Adrenal gland (tissue), 12 donors: ENCODE measurements around the gene TOX3. TPM values are rescaled to one million over a fixed set of nuclear protein-coding genes. Genes with fewer than 3 reads are reported as not detected.

Source experiments
- DNase-seq, 7 donors: peaks; one replicate each; pipeline ENCODE4 v3.0.0-alpha.2; 2019 to 2020
- H3K27ac ChIP-seq, 5 donors: fragments of 200-600 bp; sonication (generic) in 4 of 5; 1 replicate in 3 of 5; 2 replicates in 2 of 5; pipeline versions ENCODE4 v1.5.1 to v1.8.0; 2016 to 2020; ENCODE audit warnings: mild to moderate bottlenecking in 1 of 5
- H3K27me3 ChIP-seq: fragments of 200-600 bp; 2 replicates; pipeline ENCODE4 v1.8.0; 2021
- H3K36me3 ChIP-seq, 2 donors: fragments of 200-600 bp; replicated peaks in 1 of 2; 1 replicate in 1 of 2; 2 replicates in 1 of 2; pipeline versions ENCODE4 v1.5.1 to v1.8.0; 2018 to 2022
- H3K4me1 ChIP-seq, 2 donors: fragments of 200-600 bp; replicated peaks in 1 of 2; 1 replicate in 1 of 2; 2 replicates in 1 of 2; pipeline versions ENCODE4 v1.5.1 to v1.8.0; 2018 to 2021
- H3K4me3 ChIP-seq, 4 donors: fragments of 200-600 bp; sonication (generic) in 3 of 4; one replicate each; pipeline ENCODE4 v1.5.1; 2016 to 2018
- H3K9me3 ChIP-seq, 3 donors: fragments of 200-600 bp; sonication (generic) in 1 of 3; replicated peaks in 1 of 3; 1 replicate in 2 of 3; 2 replicates in 1 of 3; pipeline versions ENCODE4 v1.5.1 to v1.8.0; 2016 to 2021
- CTCF ChIP-seq, 6 experiments: fragments of 450-650 bp in 4 of 6; fragments of 200-600 bp in 2 of 6; sonication (generic) in 1 of 6; IDR thresholded peaks; 1 replicate in 5 of 6; 2 replicates in 1 of 6; pipeline versions ENCODE4 v1.5.1 to v1.8.0; 2016 to 2021; ENCODE audit warnings: antibody characterized with exemption in 6 of 6, mild to moderate bottlenecking in 2 of 6, moderate library complexity in 1 of 6
- POLR2A ChIP-seq, 2 donors: fragments of 450-650 bp; IDR thresholded peaks; one replicate each; pipeline ENCODE4 v1.6.1; 2017; ENCODE audit warnings: antibody characterized with exemption in 2 of 2, mild to moderate bottlenecking in 2 of 2, moderate library complexity in 1 of 2
- WGBS, 4 donors: extraction: QIAGEN DNeasy Blood & Tissue Kit in 2 of 4; methylation state at CpG; one replicate each; pipeline versions ENCODE4 v1.1.5 to v1.1.7; 2013 to 2017; 5-methylcytosine and 5-hydroxymethylcytosine counted together
- intact Hi-C, 2 donors: fragments of 100-400 bp; cut with DNase I; formaldehyde crosslinking; loops; one replicate each; pipeline versions ENCODE4 v1.14.1 to v1.15.0; 2022 to 2023
- polyA plus RNA-seq, 3 donors: library from polyadenylated mRNA; stranded (reverse); fragments of 200-250 nt in 2 of 3; fragments of 350-450 nt in 1 of 3; fragmentation: Illumina TruSeq in 1 of 3; extraction: RNeasy Lipid Tissue Mini Kit (QIAGEN cat#74804) in 1 of 3; gene quantifications; one replicate each; pipeline ENCODE4 v1.2.3, GENCODE V29; 2013 to 2014
- total RNA-seq, 9 donors: library from RNA; depleted of rRNA in 4 of 9; stranded (reverse); fragments of >200 nt in 4 of 9; fragments of 120-200 nt in 1 of 9; fragmentation: NEBNext Ultra II Directional in 1 of 9; extraction: Animal tissue kit (Norgen Biotek cat#: 25700) in 1 of 9; gene quantifications; one replicate each; pipeline versions ENCODE4 v1.1.0 to v1.2.4, GENCODE V29; 2013 to 2023
- donor health status: healthy with polysubstance abuse.
- donor health status: Bipolar disorder and iron deficiency.
- donor health status: DM: yes; HTN: yes; CAD: no.
- donor health status: DM: no; HTN: no; CAD: no.
- donor health status: DM: no; HTN: no; CAD: no.
- donor health status: DM: yes; HTN: yes; CAD: no.

Gene TOX3
- total and polyA plus RNA-seq, 12 donors = 0.06 to 4.2 (median 1.2) TPM; not detected in 2

- 82 to 100% (median 89%) methylated on average over 1 of the region's 1 CpG for WGBS, 4 donors
- intact Hi-C loops = no loop called here
- H3K4me3 ChIP-seq = no peak overlapping the region
- H3K4me1 ChIP-seq = no peaks in the 10 kb centered on the region
- no peak for TF ChIP-seq CTCF (IDR thresholded peaks at IDR 0.05)
- TF ChIP-seq POLR2A (IDR thresholded peaks at IDR 0.05) = no peak
- H3K27ac ChIP-seq = no peak overlapping the region
- DNase-seq = no peak
- no peaks in the 10 kb centered on the region for H3K9me3 ChIP-seq
- H3K36me3 ChIP-seq = no peaks in the 10 kb centered on the region
- H3K27me3 ChIP-seq = no peaks in the 10 kb centered on the region
Observed at GRCh38 chr16:52556083-52556482, 9.1 kb upstream of the TOX3 start.

- Histone ChIP-seq H3K9me3 (no peaks in the 10 kb centered on the region), H3K27me3 (no peaks in the 10 kb centered on the region), H3K4me1 (no peaks in the 10 kb centered on the region), H3K4me3 (no peak overlapping the region), H3K36me3 (no peaks in the 10 kb centered on the region), H3K27ac (no peak overlapping the region)
- TF ChIP-seq POLR2A (IDR thresholded peaks at IDR 0.05) (no peak), CTCF (IDR thresholded peaks at IDR 0.05) (no peak)
- no peak for DNase-seq
- intact Hi-C loops = no loop called here
Observed at GRCh38 chr16:52555572-52555971, 8.6 kb upstream of the TOX3 start.

GRCh38 chr16:52554334-52554733, 7.4 kb upstream of the TOX3 start:
- TF ChIP-seq POLR2A (IDR thresholded peaks at IDR 0.05) (no peak), CTCF (IDR thresholded peaks at IDR 0.05) (no peak)
- no peaks in the 10 kb centered on the region for H3K27me3 ChIP-seq
- H3K4me3 ChIP-seq = no peak overlapping the region
- no peak overlapping the region for H3K27ac ChIP-seq
- H3K9me3 ChIP-seq = no peaks in the 10 kb centered on the region
- no peaks in the 10 kb centered on the region for H3K36me3 ChIP-seq
- no peaks in the 10 kb centered on the region for H3K4me1 ChIP-seq
- intact Hi-C loops = no loop called here
- WGBS, 4 donors = 47 to 55% (median 51%) methylated on average over 1 of the region's 1 CpG
- DNase-seq = no peak

GRCh38 chr16:52553322-52553721, 6.4 kb upstream of the TOX3 start:
- Histone ChIP-seq H3K27ac (no peak overlapping the region), H3K4me1 (no peaks in the 10 kb centered on the region), H3K36me3 (no peaks in the 10 kb centered on the region), H3K27me3 (peaks cover 3% of the 10 kb centered on the region), H3K4me3 (no peak overlapping the region), H3K9me3 (no peaks in the 10 kb centered on the region)
- intact Hi-C loops = no loop called here
- TF ChIP-seq CTCF (IDR thresholded peaks at IDR 0.05) (no peak), POLR2A (IDR thresholded peaks at IDR 0.05) (no peak)
- WGBS, 4 donors = 60 to 80% (median 75%) methylated on average over 2 of the region's 2 CpGs
- no peak for DNase-seq
